ENCODE measurements around the gene ZNF524. TPM values are rescaled to one million over a fixed set of nuclear protein-coding genes. Genes with fewer than 3 reads are reported as not detected.

ZNF524 gene
- polyA plus RNA-seq (2012; ENCODE audit: insufficient read depth, insufficient read length, low read depth) = 29.9 TPM

- no peak for TF ChIP-seq CTCF (IDR thresholded peaks at IDR 0.05; ENCODE audit: low read depth, low read length)
- Histone ChIP-seq H3K9me3 (no peaks in the 10 kb centered on the region), H3K36me3 (peaks cover 19% of the 10 kb centered on the region; the same call in 1 of the 2 replicates), H3K27me3 (no peaks in the 10 kb centered on the region), H3K4me3 (ENCODE audit: low read depth, low read length) (peak within 1 kb of the TSS; percentile 91), H3K4me1 (peaks cover 7% of the 10 kb centered on the region; the same call in 1 of the 2 replicates)
- peak; percentile 92 for DNase-seq
Measured at GRCh38 chr19:55599842-55600661, at the start of gene ZNF524. Gene ZNF524, plus strand, starts transcription at chr19:55600288. Its CDS starts 1,825 bp downstream, at chr19:55602113.

GRCh38 chr19:55550321-55550650, 49.8 kb upstream of the ZNF524 start:
- TF ChIP-seq CTCF (IDR thresholded peaks at IDR 0.05; ENCODE audit: low read depth, low read length) = no peak
- Histone ChIP-seq H3K4me3 (ENCODE audit: low read depth, low read length) (peak overlapping the region; percentile 61), H3K27me3 (no peaks in the 10 kb centered on the region), H3K9me3 (no peaks in the 10 kb centered on the region), H3K4me1 (no peaks in the 10 kb centered on the region; the same call in 1 of the 2 replicates), H3K36me3 (no peaks in the 10 kb centered on the region)
- DNase-seq = no peak

GRCh38 chr19:55552206-55552605, 47.9 kb upstream of the ZNF524 start:
- no peak overlapping the region for H3K4me3 ChIP-seq (ENCODE audit: low read depth, low read length)
- no peaks in the 10 kb centered on the region for H3K9me3 ChIP-seq
- no peak for DNase-seq
- no peaks in the 10 kb centered on the region; the same call in 1 of the 2 replicates for H3K4me1 ChIP-seq
- no peaks in the 10 kb centered on the region for H3K27me3 ChIP-seq
- no peaks in the 10 kb centered on the region for H3K36me3 ChIP-seq
- TF ChIP-seq CTCF (IDR thresholded peaks at IDR 0.05; ENCODE audit: low read depth, low read length) = no peak

- no peaks in the 10 kb centered on the region for H3K4me1 ChIP-seq
- TF ChIP-seq CTCF (IDR thresholded peaks at IDR 0.05; ENCODE audit: low read depth, low read length) = no peak
- no peak overlapping the region for H3K4me3 ChIP-seq (ENCODE audit: low read depth, low read length)
- H3K36me3 ChIP-seq = no peaks in the 10 kb centered on the region
- DNase-seq = no peak
- no peaks in the 10 kb centered on the region for H3K9me3 ChIP-seq
- no peaks in the 10 kb centered on the region for H3K27me3 ChIP-seq
Measured at GRCh38 chr19:55552620-55553019, 47.5 kb upstream of the ZNF524 start.

GRCh38 chr19:55553217-55554182, 46.6 kb upstream of the ZNF524 start:
- TF ChIP-seq CTCF (IDR thresholded peaks at IDR 0.05; ENCODE audit: low read depth, low read length) = no peak
- H3K9me3 ChIP-seq = no peaks in the 10 kb centered on the region
- no peaks in the 10 kb centered on the region for H3K27me3 ChIP-seq
- H3K4me3 ChIP-seq (ENCODE audit: low read depth, low read length) = no peak overlapping the region
- no peaks in the 10 kb centered on the region for H3K36me3 ChIP-seq
- DNase-seq = no peak
- H3K4me1 ChIP-seq = no peaks in the 10 kb centered on the region

Data from BE2C (cell line).